ENCODE data around the gene TSSK2.

TSSK2 gene

GRCh38 chr22:19106886-19107729 lies 24.0 kb upstream of the TSSK2 start:
- DNase-seq (ENCODE audit: low spot score), result peak; percentile 1

- DNase-seq (ENCODE audit: low spot score), result peak; percentile 7
These were observed 23.4 kb upstream of the TSSK2 start for GRCh38 chr22:19107730-19108074.

DNA sequence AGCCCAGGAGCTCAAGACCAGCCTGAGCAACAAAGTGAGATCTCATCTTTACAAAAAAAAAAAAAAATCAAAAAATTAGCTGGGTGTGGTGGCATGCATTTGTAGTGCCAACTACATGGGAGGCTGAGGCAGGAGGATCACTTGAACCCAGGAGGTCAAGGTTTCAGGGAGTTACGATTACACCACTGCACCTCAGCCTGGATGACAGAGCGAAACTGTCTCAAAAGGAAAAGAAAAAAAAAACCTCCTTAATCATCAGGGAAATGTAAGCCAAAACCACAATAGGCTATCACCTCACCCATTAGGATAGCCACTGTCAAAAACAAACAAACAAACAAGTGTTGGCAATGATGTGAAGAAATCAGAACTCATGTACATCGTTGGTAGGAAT lies 22.3 kb upstream of the TSSK2 start:
- DNase-seq (ENCODE audit: low spot score), result no peak

- DNase-seq (ENCODE audit: low spot score), result no peak
These were observed 21.7 kb upstream of the TSSK2 start for GRCh38 chr22:19109198-19110063.

- no peak for DNase-seq (ENCODE audit: low spot score)
These were observed 21.0 kb upstream of the TSSK2 start for GRCh38 chr22:19110064-19110458.

DNA sequence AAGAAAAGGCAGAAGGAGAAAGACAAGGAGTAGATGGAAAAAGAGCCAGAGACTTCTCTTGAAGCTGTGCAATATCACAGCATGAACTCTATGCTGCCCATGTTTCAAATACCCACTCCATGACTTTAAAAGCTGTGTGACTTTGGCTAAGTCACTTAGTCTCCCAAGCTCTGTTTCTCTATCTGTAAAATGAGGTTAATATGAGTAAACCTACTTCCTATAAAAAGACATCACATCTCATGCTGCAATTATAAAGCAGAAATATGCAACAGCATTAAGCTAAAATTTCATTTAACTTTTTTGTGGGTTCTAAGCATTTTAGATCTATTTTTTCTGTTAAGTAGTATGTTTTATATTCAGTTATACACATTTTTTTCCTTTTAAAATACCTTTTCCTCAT lies 20.5 kb upstream of the TSSK2 start:
- DNase-seq (ENCODE audit: low spot score), result no peak

DNA sequence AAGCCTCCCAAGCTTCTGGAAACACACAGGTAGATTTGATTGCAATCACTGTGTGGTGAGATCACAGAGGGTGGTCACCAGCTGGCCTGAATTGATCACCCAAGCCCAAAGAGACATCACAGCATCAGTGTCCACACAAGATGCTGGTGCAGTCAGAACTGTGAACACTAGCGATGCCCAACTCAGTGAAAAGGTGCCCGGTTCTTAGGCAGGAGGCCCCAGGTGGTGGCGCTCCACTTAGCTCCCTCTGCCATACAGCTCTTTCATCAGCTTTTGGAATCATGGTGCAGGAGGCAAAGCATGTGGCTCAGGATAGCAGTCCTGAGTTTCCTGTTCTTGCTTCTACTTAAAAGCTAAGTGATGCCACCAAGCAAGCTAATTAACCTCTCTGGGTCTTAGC lies 20.0 kb upstream of the TSSK2 start:
- no peak for DNase-seq (ENCODE audit: low spot score)

- no peak for DNase-seq (ENCODE audit: low spot score)
These were observed 19.5 kb upstream of the TSSK2 start for GRCh38 chr22:19111584-19111983.

GRCh38 chr22:19113429-19113828 lies 17.7 kb upstream of the TSSK2 start:
- no peak for DNase-seq (ENCODE audit: low spot score)

- no peak for DNase-seq (ENCODE audit: low spot score)
These were observed 16.0 kb upstream of the TSSK2 start for GRCh38 chr22:19114984-19115552.

DNA sequence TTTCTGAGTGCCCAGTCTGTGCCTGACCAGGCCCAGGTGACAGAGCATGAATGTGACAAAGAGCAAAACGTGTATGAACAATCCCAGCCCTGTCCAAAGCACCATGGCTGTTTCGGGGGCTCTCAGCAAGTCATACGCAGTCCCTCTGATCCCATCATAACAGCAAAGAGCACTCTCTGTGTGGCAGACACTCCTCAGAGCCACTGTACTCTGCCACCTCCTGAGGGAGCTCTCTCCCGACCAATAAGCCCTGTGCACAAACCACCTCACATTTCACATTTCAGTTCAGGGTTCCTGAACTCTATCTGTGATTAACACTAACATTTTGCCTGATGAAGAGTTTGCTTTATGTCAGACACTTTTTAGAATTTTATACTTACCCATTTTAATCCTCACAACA lies 15.5 kb upstream of the TSSK2 start:
- peak; percentile 67 for DNase-seq (ENCODE audit: low spot score)

- DNase-seq (ENCODE audit: low spot score), result no peak
These were observed 14.0 kb upstream of the TSSK2 start for GRCh38 chr22:19117111-19117512.

GRCh38 chr22:19118329-19118880 lies 12.7 kb upstream of the TSSK2 start:
- DNase-seq (ENCODE audit: low spot score), result no peak

- DNase-seq (ENCODE audit: low spot score), result no peak
These were observed 11.2 kb upstream of the TSSK2 start for GRCh38 chr22:19119949-19120348.

- no peak for DNase-seq (ENCODE audit: low spot score)
These were observed 10.1 kb upstream of the TSSK2 start for GRCh38 chr22:19120829-19121630.

GRCh38 chr22:19121631-19122142 lies 9.4 kb upstream of the TSSK2 start:
- DNase-seq (ENCODE audit: low spot score), result peak; percentile 49

DNA sequence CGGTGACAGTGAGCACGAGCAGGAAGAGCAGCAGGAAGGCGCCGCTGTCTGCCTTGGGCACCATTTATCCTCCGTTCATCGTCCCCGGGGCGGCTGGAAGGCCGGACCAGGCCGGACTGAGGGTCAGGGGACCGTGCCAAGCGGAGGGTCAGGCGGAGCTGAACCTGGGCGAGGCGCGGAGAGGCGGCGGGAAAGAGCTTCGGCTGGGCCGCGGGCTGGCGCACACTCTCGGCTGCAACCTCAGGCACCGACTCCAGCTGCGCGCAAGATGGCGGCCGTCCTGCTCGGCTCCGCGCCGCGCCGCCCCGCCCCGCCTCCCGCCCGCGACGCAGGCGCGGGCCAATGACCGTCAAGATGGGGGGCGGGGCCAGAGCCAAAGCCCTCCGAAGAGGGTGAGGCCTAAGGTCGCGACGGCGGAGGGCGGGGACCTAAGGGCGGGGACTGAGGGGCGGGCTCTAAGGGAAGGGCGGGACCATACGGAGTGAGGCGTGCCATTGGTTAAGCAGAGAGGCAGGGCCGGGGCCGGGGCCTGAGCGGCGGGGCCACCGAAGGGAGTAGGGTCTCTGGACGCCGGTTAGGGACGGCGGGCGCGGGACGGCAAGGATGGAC lies 8.9 kb upstream of the TSSK2 start, which contains the start of gene DGCR2:
Gene DGCR2 (minus strand): TSS at position 270 of the 609 bp plus-strand sequence. CDS start 206 bp downstream, at position 64.
- peak; percentile 99 for DNase-seq (ENCODE audit: low spot score)

- DNase-seq (ENCODE audit: low spot score), result no peak
These were observed 8.2 kb upstream of the TSSK2 start for GRCh38 chr22:19122752-19123492.

DNA sequence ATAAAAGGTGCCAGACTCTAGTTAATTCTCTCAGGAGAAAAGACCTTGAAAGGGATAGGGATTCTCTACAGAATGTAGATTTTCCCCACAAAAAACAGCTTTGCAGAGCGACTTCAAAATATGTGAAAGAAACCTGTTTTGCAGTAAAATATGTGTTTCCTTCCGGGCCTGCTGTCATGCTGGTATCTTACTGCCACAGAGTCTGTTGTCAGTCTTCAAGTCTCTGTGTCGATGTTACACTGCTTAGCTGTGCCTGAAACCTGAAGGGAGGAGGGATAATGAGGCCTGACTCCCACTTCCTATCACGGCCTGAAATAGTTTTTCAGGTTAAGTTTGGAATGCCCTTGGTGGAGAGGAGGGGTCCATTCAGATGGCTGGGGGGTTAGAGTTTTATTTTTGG lies 7.2 kb upstream of the TSSK2 start:
- DNase-seq (ENCODE audit: low spot score), result no peak

DNA sequence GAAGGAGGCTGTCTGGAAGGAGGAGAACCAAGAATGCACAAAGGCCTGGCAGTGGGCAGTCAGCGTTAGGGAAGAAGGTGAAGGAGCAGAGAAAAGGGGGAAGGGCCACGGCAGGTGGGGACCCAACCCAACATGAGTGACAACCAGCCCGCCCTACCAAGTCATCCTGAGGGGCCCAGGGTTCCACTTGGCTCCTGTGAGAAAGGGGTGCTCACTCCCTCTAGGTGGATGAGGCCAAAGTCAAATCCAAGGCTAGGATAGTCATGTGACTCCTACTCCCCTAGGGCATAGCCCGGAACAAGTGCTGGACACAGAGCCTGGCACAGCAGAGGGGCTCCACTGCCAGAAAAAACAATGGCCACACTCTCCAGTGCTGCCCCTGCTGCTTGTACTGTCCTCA lies 6.7 kb upstream of the TSSK2 start:
- DNase-seq (ENCODE audit: low spot score), result no peak

Measured in Ammon's horn (tissue), 1 donor.